Neutrophil (primary cell): ENCODE measurements around the gene MIA2.
"Not testable (repeated sequence)": the region's sequence is repeated elsewhere in the genome, so short reads cannot be mapped to it uniquely, and the experiment has no call there.

Source experiments
- H3K27ac ChIP-seq: fragments of 200-600 bp; sonication (generic); 2 replicates; pipeline ENCODE4 v1.5.1; 2016; ENCODE audit warnings: mild to moderate bottlenecking, moderate library complexity
- H3K27me3 ChIP-seq: fragments of 200-600 bp; sonication (generic); 2 replicates; pipeline ENCODE4 v1.6.0; 2016; ENCODE audit warnings: mild to moderate bottlenecking
- H3K36me3 ChIP-seq: fragments of 200-600 bp; sonication (generic); 2 replicates; pipeline ENCODE4 v1.5.1; 2017
- H3K4me1 ChIP-seq, 2 experiments: fragments of 200-600 bp in 1 of 2; sonication (generic) in 1 of 2; 1 replicate in 1 of 2; 2 replicates in 1 of 2; pipeline versions ENCODE4 v1.5.1 to v1.6.1; 2013 to 2016; ENCODE audit warnings: low read depth in 1 of 2, low read length in 1 of 2, mild to moderate bottlenecking in 1 of 2, moderate library complexity in 1 of 2; ENCODE audit not compliant: control insufficient read depth in 1 of 2, insufficient read depth in 1 of 2
- H3K4me3 ChIP-seq, 2 experiments: fragments of 200-600 bp in 1 of 2; sonication (generic) in 1 of 2; 1 replicate in 1 of 2; 2 replicates in 1 of 2; pipeline ENCODE4 v1.5.1; 2013 to 2016; ENCODE audit warnings: low read depth in 1 of 2, low read length in 1 of 2, mild to moderate bottlenecking in 1 of 2, moderate library complexity in 1 of 2
- H3K9me3 ChIP-seq: fragments of 200-600 bp; sonication (generic); 2 replicates; pipeline ENCODE4 v1.5.1; 2016
- CTCF ChIP-seq: fragments of 200-600 bp; sonication (generic); IDR thresholded peaks from 2 replicates; pipeline ENCODE4 v1.5.1; 2016; ENCODE audit warnings: antibody characterized with exemption

The MIA2 gene

GRCh38 chr14:39272918-39273317 lies 39.2 kb downstream of the MIA2 start:
- no peak for TF ChIP-seq CTCF
- peaks cover 20% of the 10 kb centered on the region in 2 experiments for H3K4me1 ChIP-seq
- no peak overlapping the region for H3K27ac ChIP-seq
- no peaks in the 10 kb centered on the region for H3K9me3 ChIP-seq
- no peak overlapping the region for H3K4me3 ChIP-seq
- no peaks in the 10 kb centered on the region for H3K36me3 ChIP-seq
- no peaks in the 10 kb centered on the region for H3K27me3 ChIP-seq

GRCh38 chr14:39275395-39275794 lies 41.7 kb downstream of the MIA2 start:
- no peaks in the 10 kb centered on the region for H3K27me3 ChIP-seq
- peaks cover 17% of the 10 kb centered on the region for H3K36me3 ChIP-seq
- no peaks in the 10 kb centered on the region for H3K9me3 ChIP-seq
- H3K4me1 ChIP-seq, result peaks cover 0 to 3% of the 10 kb centered on the region in 2 experiments
- H3K27ac ChIP-seq, result no peak overlapping the region
- TF ChIP-seq CTCF, result no peak
- H3K4me3 ChIP-seq, result no peak overlapping the region

- Histone ChIP-seq H3K9me3 (no peaks in the 10 kb centered on the region), H3K36me3 (peaks cover 19% of the 10 kb centered on the region), H3K27ac (no peak overlapping the region), H3K4me1 (peaks cover 0 to 3% of the 10 kb centered on the region in 2 experiments), H3K27me3 (no peaks in the 10 kb centered on the region), H3K4me3 (no peak overlapping the region)
- no peak for TF ChIP-seq CTCF
These were observed 42.3 kb downstream of the MIA2 start for GRCh38 chr14:39276005-39276404.

GRCh38 chr14:39276579-39277114 lies 42.9 kb downstream of the MIA2 start:
- Histone ChIP-seq H3K27me3 (no peaks in the 10 kb centered on the region), H3K27ac (no peak overlapping the region)

GRCh38 chr14:39279515-39279914 lies 45.8 kb downstream of the MIA2 start:
- Histone ChIP-seq H3K27ac (no peak overlapping the region), H3K27me3 (no peaks in the 10 kb centered on the region), H3K4me3 (no peak overlapping the region), H3K9me3 (no peaks in the 10 kb centered on the region), H3K36me3 (peaks cover 33% of the 10 kb centered on the region), H3K4me1 (peaks cover 0 to 3% of the 10 kb centered on the region in 2 experiments)
- TF ChIP-seq CTCF, result no peak

More at GRCh38 chr14:39276579-39277114, 42.9 kb downstream of the MIA2 start:
- Histone ChIP-seq H3K4me1 (peaks cover 0 to 3% of the 10 kb centered on the region in 2 experiments), H3K36me3 (peaks cover 22% of the 10 kb centered on the region), H3K9me3 (no peaks in the 10 kb centered on the region), H3K4me3 (no peak overlapping the region)
- TF ChIP-seq CTCF, result no peak

- H3K27me3 ChIP-seq, H3K4me1 ChIP-seq, H3K9me3 ChIP-seq, H3K27ac ChIP-seq, H3K4me3 ChIP-seq: not testable (repeated sequence)
- H3K36me3 ChIP-seq, result peaks cover 33% of the 10 kb centered on the region
These were observed 47.0 kb downstream of the MIA2 start for GRCh38 chr14:39280678-39281077.
